Stimulated activated CD4-positive, alpha-beta T cell treated with anti-CD3 and anti-CD28 coated beads, Interleukin-4, amount 100 ng/mL, for 24 hours (primary cell): Measurements from ENCODE around the gene SELENOW.
"Not testable (repeated sequence)": the region's sequence is repeated elsewhere in the genome, so short reads cannot be mapped to it uniquely, and the experiment has no call there.

Experiments
- DNase-seq: peaks from one replicate; pipeline ENCODE4 v3.0.0-alpha.2; 2020

Gene SELENOW

DNA sequence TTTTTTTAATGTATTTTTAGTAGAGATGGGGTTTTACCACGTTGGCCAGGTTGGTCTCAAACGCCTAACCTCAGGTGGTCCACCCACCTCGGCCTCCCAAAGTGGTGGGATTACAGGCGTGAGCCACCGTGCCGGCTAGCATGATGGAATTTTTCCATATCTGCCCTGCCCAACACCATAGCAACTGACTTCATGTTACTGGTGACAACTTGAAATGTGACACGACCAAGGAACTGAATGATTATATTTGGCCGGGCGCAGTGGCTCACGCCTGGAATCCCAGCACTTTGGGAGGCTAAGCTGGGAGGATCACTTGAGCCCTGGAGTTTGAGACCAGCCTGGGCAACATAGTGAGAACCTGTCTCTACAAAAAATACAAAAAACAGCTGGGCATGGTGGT lies 8.8 kb downstream of the SELENOW start:
- not testable (repeated sequence) for DNase-seq

DNA sequence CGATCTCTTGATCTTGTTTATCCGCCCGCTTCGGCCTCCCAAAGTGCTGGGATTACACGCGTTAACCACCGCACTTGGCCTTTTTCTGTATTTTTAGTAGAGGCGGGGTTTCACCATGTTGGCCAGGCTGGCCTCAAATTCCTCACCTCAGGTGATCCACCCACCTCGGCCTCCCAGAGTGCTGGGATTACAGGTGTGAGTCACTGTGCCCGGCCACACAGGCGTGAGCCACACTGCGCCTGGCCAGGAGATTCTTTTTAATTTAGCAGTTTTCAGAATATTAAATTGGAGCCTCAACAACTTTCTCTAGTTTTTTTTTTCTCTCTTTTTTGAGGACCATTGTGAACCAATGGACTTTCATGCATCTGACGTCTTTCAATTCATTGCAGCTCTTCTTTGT lies 11.3 kb downstream of the SELENOW start:
- DNase-seq: not testable (repeated sequence)

DNA sequence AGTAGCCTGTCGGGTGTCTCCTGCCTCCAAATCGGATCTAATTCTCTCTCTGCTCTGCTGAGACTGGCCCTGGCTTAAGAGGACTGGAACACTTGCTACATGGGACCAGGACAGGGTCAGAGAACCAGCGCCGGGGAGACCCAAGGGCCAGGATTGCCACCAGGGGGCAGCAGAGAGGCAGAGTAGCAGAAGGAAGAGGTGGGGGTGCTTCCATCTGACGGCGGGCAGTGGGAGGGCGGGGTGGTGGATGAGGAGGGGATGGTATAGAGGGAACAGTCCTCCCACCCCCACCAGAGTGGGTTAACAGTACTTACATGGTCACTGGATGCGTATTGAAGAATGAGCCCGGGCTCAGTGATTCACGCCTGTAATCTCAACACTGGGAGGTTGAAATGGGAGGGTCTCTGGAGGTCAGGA lies 11.9 kb downstream of the SELENOW start:
- DNase-seq: peak; percentile 90

DNA sequence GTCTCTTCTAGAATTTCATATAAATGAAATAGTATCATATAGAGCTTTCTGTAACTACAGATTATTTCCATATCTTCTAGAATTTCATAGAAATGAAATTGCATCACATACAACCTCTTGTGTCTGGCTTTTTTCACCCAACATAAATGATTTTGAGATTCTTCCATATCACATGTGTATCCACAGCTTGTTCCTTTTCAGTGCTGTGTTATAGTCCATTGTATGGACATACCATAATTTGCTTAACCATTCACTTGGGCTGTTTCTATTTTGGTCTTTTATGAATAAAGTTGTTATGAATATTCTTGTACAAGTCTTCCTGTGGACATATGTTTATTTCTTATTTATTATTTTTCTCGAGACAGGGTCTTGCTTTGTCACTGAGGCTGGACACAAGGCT lies 14.1 kb downstream of the SELENOW start:
- DNase-seq: no peak

DNA sequence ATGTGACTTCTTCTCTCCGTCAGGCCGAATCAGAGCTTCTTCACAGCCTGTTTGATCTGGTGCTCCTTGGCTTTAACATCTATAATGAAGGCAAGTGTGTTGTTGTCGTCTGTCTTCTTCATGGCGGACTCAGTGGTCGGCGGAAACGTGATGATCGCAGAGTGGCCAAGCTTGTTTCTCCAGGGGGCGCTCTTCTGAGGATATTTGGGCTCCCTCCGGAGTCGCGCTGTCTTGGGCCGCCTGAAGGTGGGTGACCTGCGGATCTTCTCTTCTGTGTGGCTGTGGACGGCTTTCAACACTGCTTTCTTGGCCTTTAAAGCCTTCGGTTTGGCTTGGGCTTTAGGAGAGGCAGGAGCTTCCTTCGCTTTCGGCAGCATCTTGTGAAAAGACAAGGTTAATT lies 16.0 kb downstream of the SELENOW start:
- DNase-seq: no peak

DNA sequence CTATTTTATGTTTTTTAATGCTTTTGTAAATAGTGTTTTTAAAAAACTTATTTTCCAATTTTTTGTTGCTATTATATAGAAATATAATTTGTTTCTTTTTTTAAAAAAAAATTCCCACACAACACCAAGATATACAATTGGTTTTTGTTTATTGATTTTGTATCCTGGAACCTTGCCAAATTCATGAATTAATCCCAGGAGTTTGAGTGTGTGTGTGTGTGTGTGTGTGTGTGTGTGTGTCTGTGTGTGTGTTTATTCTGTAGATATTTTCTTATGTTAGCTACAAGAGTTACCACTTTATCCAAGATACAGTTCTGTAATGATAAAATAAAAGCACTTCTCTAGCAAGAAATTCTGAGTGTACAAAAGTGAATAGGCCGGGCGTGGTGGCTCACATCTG lies 18.3 kb downstream of the SELENOW start:
- DNase-seq: no peak

DNA sequence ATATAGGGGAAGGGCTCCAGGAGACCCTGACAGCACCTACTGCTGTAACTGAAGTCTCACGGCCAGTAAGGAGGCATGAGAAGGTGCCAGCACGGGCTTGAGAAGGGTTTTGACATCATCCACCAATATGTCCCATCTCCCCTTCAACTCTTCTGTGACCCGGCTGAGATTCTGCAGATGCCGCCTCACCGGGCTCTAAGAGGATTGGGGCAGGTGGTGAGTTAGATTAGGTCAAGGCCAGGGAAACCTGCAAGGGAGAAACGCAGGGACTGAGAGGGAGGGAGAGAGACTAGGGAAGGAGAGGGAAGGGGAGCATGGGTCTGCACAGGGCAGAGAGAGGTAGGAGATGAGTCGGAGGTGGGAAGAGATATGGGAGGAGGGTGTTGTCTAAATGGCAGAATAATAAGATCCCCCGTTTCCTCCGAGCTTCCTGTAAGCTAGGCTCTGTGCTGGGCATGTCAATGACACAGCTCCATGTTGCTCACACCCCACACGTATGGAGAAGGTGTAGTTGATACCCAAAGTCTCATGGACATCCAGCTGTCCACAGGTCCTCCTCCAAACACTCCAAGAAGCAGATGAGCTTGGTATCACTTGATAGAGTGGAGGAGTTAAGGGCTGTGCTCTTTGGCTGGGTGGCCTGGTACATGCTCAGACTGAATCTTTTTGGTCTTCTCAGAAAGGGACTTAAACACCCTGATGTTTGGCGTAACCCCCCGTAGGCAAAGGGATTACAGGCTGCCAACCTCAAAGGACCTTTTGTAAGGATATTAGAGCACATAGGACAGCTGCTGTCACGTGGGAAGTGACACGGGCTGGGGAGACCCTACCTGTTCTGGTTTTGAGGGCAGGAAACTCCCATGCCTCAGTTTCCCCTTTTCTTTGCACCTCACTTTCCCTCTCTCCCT lies 19.7 kb downstream of the SELENOW start:
- no peak for DNase-seq

DNA sequence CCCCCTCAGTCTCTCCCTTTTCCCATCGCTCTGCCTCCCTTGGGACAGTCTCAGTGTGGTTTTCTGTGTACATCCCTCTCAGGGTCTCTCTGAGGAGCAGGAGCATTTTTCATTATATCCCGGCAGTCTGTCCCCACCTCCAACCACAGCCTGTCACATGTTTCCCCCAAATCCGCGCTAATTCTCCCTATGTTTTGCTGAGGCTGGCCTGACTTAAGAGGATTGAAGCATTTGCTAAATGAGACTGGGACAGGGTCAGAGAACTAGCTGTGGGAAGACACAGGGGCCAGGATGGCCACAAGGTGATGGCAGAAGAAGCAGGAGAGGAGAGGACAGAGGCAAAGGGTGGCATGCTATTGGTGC lies 20.4 kb downstream of the SELENOW start:
- DNase-seq: no peak

DNA sequence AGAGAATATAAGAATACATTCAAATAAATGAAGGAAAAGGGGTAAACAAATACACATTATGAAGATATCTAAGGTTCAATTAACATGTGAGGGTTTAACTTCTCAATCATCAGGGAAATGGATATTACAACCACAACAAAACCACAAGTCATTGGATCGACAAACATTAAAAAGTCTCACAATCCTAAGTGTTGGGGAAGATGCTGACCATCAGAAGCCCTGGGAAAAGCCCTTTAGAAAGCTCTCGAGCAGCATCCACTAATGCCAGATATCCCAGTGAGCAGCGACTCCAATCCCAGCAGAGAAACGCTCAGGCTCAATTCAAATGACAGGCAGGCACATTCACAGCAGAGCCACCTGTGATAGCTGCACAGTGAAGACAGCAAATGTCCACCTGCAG lies 22.8 kb downstream of the SELENOW start:
- no peak for DNase-seq

DNA sequence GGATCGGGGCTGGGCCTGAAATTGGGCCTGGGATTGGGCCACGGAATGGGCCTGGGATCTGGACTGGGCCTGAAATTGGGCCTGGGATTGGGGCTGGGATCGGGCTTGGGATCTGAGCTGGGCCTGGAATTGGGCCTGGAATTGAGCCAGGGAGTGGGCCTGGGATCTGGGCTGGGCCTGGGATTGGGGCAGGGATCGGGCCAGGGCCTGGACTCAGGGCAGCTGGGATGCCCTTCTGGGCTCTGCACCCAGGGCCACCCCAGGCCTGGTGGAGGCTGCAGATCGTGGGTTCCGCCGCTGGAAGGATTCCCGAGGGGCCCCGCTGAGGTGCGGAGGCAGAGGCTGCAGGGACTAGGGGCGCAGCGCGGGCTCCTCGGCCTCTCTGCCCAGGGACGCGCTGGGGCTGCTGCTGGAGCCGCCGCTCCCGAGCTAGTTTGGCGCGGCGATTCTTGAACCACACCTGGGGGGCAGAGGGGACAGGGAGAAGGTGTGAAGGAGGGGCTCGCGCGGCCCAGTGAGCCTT lies 24.1 kb downstream of the SELENOW start:
- DNase-seq: no peak

DNA sequence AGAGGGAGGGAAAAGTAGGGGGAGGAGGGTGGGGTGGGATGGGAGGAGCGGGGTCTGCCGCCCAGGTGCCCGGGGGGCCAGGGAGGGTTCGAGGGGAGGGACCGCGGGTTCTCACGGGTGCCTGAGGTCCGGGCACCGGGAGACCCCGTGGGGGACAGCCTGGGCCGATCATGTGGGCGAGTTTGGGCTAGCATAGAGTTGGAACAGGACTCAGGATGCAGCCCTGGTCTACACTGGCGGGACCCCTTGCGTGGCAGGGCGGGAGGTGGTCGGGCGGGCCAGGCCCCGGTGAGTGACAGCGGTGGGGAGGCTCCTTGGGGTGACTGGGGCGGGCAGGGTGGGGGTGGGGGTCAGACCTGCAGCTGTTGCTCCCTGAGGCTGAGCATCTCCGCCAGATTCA lies 24.6 kb downstream of the SELENOW start:
- DNase-seq: not testable (repeated sequence)

DNA sequence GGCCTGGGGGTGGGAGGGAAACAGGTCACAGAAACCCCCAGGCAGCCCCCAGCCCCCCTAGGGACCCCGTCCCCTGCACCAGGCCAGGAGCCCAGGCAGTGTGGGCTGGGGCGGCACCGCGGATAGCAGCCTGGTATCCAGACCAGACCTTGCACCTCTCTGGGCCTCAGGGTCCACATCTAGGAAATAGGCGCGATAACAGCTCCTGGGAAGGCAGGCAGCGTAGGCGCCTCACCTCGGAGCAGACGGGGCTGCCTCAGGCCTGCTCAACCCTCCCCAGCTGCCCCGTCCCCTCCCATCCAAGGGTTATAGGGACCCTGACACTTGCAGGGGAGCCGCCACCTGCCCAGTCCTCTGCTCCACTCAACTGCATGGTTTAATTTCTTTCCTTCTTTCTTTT lies 25.2 kb downstream of the SELENOW start:
- not testable (repeated sequence) for DNase-seq

DNA sequence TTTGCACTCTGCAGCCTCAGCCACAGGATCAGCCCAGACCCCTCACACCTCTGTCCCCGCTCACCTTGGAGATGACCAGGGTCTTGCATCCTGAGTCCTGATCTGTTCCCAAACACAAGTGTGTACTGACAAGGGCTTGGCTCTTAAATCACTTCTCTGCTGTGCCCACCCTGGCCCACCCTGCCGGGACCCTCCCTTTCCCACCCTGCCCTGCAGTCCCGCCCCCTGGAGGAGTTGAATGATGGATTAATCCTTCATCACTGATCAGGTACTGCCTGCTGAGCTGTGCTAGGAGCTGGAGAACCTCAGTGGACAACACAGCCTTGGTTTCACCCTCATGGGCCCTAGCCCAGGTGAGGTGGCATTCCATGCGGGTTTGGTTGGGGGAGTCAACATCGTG lies 25.9 kb downstream of the SELENOW start, which contains the start of gene TPRX1:
TSS of gene TPRX1 (minus strand) at position 101 of the 400 bp plus-strand sequence. CDS start at position 89, 12 bp downstream.
- not testable (repeated sequence) for DNase-seq

DNA sequence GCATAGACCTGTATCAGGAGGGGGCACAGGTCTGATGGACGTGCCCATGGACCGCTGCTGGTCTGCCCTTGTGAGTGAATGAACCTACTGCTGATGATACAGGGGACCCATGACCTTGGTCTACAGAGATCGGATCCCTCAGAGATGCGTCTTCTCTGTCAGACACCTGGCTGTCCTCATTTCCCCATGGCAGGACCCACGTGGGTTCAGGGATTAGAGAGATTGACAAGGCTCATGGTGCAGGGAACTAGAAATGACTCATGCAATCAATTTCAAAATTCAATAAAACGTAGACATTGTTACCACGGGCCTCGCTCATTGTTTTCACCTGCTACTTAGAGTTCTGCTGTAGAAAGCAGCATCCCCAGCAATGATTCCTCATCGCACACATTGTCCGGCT lies 26.8 kb downstream of the SELENOW start:
- no peak for DNase-seq

DNA sequence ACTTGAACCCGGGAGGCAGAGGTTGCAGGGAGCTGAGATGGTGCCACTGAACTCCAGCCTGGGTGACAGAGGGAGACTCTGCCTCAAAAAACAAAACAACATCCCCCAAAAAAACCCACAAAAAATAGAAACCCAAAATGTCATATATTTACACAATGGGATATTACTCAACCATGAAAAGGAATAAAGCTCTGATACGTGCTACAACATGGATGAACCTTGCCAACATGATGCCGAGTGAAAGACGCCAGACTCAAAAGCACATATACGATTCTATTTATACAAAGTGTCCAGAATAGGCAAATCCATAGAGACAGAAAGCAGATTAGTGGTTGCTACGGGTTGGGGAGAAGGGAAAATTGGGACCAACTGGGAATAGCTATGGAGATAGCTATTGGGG lies 27.9 kb downstream of the SELENOW start:
- DNase-seq: no peak

DNA sequence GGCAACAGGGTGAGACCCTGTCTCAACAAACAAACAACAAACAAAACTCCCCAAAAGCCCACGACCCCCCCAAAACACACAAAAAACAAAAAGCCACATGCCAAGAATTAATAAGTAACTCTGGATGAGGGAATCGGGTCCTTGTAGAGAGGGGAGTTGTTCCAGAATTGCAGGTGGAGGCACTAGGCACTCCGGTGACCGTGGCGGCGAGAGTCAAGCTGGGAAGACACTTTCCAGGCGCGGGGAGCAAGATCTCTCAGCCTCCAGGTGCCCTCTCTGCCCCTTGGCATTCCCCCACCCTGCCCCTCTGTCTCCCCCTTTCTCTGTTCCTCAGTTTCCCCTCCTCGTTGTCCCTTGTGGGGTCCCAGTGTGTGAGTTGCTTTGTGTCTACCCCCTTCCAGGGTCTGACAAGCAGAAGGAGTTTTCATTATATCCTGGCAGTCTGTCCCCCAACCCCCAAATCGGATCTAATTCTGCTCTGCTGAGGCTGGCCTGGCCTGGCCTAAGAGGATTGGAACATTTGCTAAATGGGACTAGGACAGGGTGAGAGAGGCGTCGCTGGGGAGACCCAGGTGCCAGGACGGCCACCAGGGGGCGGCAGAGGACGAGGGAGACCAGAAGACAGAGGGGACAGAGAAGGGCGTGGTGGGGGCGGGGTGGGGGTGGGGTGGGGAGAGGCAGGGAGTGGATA lies 34.9 kb downstream of the SELENOW start:
- DNase-seq: peak; percentile 81

DNA sequence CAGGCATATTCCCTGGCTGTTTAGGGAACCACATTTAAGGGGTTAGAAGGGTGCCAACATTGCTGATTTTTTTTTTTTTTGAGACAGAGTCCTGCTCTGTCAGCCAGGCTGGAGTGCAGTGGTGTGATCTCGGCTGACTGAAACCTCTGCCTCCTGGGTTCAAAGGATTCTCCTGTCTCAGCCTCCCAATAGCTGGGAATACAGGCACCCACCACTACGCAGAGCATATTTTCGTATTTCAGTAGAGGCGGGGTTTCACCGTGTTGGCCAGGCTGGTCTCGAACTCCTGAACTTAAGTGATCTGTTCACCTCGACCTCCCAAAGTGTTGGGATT lies 35.5 kb downstream of the SELENOW start:
- DNase-seq: no peak

DNA sequence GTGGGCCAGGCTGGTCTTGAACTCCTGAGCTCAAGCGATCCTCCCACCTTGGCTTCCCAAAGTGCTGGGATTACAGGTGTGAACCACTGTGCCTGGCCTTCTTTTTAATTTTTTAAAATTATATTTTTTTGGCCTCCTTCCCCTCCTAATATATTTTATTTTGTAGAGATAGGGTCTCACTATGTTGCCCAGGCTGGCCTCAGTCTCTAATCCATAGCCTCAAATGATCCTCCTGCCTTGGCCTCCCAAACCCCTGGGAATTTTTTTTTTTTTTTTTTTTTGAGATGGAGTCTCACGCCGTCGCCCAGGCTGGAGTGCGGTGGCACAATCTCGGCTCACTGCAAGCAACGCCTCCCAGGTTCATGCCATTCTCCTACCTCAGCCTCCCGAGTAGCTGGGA lies 37.8 kb downstream of the SELENOW start:
- not testable (repeated sequence) for DNase-seq

DNA sequence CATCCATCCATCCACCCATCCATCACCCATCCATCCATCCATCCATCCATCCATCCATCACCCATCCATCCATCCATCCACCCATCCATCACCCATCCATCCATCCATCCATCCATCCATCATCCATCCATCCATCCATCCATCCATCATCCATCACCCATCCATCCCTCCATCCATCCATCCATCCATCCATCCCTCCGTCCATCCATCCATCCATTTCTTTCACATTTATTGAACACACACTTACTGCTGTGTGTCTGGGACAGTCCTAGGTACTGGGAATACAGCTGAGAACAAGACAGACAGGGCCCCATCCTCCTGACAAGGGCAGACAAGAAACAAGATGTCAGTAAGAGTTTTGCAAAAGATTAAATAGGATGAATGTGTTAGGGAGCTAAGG lies 39.7 kb downstream of the SELENOW start:
- DNase-seq: not testable (repeated sequence)

DNA sequence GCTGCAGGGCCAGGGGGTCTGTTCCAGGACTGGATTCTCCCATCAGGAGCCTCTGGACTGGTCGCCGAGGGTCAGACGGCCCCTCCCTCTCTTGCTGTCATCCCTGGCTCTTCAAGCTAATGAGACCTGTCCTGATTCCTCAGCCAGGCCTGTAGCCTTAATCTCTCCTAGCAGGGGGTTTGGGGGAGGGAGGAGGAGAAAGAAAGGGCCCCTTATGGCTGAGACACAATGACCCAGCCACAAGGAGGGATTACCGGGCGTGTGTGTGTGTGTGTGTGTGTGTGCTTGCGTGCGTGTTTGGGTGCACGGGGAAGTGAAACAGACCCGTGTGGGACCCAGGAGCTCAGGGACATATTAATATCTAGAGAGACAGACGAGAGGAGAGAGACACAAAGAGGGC lies 41.4 kb downstream of the SELENOW start:
- DNase-seq: no peak

DNA sequence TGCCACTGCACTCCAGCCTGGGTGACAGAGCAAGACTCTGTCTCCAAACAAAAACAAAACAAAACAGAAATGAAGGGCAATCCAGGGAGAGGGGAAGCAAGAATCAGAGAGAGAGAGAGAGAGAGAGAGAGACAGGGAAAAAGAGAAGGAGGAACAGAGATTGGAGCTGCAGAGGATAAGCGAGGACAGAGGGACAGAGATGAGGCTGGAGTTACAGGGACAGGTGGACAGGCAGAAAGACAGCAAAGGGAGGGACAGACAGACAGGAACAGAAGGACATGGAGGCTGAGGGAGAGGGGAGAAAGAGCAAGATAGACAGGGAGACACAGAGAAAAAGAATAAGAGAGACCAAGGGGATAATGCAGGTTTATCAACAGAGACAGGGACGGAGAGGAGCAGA lies 41.9 kb downstream of the SELENOW start:
- DNase-seq: no peak

DNA sequence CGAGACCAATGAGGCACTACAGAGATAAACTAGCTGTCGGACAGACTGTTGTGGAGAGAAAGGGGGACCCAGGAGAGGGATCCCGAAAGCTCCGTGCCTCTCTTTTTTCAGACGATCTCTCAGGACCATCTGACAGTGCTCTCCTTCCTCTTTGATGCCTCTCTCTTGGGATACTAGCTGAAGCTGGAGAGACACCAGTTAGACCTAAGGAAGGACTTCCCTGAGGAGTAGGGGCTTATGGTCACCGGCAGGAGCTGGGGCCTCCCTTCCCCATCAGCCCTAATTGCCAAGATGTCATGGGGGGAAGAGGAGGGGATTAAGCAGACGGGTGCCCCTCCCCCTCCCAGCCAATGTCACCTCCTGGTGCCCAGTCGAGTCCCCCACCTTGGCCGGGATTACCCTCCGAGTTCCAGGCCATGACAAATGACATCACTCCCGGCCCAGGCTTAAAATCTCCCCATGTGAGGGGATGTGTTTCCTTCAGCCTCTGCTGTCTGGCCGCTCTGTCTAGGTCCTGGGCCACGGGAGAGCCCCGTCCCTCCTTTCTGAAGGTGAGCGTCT lies 43.0 kb downstream of the SELENOW start, which contains the start of gene CRX:
TSS of gene CRX (plus strand) at position 478 of the 561 bp plus-strand sequence. CDS start 12,507 bp downstream, outside the sequence.
- no peak for DNase-seq

DNA sequence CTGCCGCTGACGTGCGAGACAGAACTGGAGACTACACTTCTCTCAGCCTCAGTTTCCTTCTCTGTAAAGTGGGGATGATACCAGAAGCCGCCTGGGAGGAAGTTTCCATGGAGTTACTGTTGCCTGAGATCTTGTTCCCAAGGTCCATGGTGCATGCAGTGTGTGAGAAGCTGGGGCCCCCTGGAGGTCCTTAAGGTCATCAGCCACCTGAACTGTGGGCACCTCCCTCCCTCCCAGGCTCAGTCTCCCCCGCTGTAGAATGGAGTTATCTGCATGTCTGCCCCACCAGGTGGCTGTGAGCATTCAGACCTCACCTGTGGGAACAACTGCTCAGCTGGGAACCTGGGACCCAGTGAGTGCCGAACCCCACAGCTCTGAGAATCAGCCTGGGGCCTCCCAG lies 45.9 kb downstream of the SELENOW start:
- no peak for DNase-seq

DNA sequence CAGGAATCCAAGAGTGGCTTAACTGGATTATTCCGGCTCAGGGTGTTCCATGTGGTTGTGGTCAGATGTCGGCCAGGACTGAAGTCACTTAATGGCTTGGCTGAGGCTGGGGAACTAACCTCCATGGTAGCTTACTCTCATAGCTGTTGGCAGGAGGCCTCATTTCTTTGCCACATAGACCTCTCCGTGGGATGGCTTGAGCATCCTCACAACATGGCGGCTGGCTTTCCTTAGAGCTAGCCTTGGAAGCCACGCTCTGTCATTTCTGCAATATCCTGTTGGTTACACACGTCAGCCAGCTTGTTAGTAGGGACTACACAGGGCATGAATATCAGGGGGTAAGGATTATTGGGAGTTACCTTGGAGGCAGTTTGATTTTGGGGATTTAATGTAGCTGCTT lies 48.3 kb downstream of the SELENOW start:
- DNase-seq: no peak
